NCI-H748 (cell line): Measurements from ENCODE around the gene GRAPL.
"Not testable (repeated sequence)": the region's sequence is repeated elsewhere in the genome, so short reads cannot be mapped to it uniquely, and the experiment has no call there.

ENCODE experiments used
- DNase-seq: peaks from one replicate; lab custom pipeline; 2025; ENCODE audit not compliant: unreplicated experiment; lab: John Stamatoyannopoulos, UW

GRAPL gene

DNA sequence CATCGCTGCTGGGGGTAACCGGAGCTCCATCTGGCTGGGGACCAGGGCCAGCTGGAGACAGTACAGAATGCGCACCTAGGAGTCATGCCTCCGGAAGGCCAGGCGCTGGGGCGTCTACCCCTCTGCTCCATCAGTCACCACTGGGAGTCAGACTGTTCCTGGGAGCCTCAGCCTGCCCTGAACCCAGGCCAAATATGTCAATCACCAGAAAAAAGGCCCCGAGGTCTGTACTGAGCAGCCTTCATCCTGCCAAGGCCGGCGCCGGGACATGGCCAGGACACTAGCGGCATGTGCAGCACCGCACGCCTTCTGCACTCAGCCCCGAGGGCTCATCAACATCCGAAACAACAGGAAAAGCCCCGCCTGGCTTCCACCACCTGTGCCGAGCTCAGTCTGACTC, 8.7 kb downstream of the GRAPL start:
- not testable (repeated sequence) for DNase-seq

DNA sequence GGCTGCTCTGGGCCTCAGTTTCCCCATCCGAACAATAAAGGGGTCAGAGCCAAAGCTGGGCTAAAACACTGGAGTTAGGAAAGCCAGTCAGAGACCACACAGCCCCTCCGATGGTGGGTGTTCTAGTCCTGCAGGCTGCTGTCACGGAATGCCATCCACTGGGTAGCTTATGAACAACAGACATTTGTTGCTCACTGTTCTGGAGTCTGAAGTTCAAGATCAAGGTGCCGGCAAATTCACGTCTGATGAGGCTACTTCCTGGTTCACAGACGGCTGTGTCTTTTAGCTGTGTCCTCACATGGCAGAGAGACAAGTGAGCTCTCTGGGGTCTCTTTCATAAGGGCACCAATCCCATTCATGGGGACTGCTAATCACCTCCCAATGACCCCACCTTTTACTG, 9.2 kb downstream of the GRAPL start:
- not testable (repeated sequence) for DNase-seq

DNA sequence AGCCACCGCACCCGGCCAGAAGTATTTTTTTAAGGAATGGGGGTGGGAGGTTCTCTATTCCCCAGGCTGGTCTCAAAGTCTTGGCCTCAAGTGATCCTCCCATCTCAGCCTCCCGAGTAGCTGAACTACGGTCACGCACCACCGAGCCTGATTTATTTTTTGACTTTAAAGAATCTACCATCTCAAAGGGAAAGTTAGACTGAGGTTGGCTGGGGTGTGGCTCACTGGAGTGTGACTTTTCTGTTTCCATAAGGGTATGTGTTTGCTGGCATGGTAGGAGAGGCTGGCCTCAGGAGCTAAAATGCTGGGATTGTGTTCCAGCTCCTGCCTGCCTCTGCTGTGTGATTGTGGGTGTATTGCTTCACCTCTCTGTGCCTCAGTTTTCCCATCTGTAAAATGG, 10.6 kb downstream of the GRAPL start:
- DNase-seq: not testable (repeated sequence)

DNA sequence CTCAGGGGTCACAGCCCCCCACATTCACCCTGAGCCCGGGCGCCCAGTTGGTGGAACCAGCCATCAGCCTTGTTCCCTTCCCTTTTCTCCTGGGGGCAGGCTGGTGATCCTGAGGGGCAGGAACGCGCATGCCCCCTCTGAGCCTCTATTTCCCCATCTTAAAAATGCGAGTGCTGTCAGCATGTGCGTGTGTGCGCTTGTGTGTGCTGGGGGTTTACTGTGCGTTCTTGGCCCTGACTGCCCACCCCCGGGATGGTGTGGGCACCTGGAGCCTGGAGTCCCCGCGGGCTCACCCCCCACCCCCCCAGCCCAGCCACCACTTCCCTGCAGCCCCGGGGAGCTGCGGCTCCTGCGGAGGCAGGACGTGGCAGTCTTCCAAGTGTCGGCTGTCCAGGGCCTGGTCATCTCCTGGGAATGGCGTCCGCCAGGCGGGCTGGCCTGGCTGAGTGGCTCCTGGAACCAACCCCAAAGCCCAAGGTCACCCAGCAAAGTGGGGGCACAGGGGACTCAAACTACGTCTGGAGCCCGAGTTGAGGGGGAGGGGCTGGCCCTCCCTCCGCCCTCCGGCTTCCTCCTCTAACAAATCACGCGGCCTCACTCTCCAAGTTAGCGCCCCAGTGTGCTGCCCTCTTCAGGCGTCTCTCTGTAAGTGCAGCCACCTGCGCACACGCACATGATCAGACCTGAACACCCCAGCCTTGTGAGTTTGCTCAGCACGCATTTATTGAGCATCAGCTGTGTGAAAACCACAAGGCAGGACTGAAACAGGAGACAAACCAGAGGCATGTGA, 14.2 kb downstream of the GRAPL start:
- not testable (repeated sequence) for DNase-seq

DNA sequence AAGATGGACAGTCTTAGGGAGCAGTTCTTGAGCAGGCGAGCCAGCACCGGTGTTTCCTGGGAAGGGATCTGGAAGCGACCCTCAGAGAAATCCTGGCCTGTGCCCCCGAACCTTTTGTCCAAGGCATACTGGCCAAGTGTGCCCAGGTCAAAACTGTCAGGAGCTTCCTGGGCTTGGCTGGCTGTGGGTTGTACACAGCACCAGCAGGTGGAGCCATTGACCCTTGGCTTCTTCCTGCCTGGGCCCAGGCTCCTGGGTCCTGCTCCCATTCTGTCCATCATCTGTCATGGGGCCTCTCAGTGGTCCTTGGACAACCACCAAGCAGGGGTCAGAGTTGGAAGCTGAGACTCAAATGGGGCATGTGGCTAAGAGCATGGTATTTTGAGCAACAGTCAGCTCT, 15.0 kb downstream of the GRAPL start:
- not testable (repeated sequence) for DNase-seq

DNA sequence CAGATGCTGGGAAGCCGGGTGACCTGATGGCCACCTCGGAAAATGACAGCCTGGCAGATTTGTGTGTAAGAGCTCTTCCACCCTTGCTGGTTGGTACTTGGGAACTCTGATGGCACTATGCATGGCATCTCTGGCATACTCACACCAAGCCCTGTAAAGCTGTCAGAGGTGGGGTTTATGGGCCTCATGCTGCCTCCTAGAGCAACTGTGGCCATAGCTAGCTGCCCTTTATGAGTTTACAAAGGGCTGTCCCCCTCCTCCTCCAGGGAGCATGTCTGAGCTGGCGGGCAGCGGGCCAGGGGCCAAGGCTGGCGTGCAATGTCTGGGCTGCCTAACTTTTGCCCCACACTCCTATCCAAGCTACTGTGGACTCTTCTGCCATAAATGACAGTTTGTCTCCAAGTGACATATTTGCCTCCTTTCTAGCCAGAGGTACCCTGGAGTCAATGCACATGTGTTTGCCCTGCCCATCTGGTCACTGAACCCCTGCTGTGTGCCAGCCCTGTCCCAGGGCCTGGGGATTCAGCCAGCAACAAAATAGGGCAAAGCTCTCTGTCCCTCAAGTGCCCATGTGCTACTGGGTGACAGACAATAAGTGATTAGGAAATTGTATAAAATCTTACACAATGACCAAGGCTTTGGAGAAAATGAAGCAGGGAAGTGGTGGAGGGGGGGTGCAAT, 15.8 kb downstream of the GRAPL start:
- DNase-seq: not testable (repeated sequence)

DNA sequence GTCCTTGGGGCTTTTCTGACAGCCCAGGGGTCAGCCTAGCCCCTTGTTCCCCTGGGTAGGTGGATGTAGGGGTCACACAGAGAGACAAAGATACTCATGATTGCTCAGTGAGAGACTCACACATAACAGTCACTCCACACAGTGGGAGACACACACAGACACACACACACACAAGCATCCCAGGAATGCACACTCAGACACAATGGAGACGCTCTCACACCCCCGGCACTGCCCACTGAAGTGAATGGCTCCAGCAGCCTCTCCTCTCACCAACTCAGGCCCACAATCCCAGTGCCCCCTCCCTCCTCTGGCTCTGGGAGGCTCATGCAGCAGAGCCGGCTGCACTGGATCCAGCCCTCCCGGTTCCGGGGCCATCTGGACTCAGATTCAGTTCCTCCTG, 17.0 kb downstream of the GRAPL start:
- DNase-seq: not testable (repeated sequence)

DNA sequence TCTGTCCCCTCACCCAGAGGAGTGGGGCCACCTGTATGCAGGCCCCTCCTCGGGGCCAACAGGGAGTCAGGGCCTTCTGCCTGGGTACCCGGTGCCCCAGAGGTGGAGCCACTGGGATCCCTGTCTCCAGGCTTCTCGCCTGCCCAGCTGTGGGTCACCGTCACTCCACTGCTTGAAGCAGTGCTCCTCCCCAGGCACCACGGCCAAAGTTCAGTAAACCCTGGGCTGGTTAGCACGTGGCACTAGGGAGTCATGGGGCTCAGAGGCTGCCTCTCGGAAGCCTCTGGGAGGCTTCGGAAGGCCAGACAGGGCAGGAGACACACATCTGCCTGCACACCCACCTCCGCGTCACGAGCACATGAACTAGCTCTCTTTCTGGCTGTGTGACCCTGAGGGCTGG, 18.1 kb downstream of the GRAPL start:
- DNase-seq: not testable (repeated sequence)

DNA sequence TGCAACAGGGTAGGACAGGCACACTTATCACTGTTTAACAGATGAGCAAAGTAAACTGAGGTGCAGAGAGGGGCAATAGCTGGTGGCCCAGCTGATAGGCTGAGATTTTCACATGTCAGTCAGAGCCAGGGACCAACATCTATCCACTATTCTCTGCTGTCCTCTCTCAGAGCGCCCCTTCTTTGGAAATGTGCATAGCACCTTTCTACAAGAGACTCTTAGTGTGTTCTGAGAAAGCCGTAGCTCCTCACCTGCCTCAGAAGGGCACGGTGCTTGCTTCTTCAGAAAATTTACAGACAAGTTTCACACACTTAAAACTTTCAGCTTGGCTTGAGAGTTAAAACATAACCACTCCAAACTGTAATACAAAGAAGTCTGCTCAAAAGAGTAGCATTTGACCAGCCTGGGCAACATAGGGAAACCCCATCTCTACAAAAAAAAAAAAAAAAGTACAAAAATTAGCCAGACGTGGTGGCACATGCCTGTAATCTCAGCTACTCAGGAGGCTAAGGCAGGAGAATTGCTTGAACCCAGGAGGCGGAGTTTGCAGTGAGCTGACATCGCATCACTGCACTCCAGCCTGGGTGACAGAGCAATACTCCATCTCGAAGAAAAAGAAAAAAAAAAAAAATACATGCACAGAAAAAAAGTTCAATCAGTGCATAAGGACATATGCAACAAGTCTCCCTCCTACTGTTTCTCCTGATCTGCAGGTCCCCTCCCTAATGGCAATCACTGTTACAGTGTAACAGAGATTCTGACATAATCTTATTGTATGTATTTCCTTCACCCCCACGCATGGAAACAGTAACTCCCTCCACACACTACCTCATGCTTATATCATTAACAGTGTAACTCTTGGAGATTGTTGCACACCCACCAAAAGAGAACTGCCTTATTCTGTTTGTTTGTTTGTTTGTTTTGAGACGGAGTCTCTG, 23.6 kb downstream of the GRAPL start:
- not testable (repeated sequence) for DNase-seq

DNA sequence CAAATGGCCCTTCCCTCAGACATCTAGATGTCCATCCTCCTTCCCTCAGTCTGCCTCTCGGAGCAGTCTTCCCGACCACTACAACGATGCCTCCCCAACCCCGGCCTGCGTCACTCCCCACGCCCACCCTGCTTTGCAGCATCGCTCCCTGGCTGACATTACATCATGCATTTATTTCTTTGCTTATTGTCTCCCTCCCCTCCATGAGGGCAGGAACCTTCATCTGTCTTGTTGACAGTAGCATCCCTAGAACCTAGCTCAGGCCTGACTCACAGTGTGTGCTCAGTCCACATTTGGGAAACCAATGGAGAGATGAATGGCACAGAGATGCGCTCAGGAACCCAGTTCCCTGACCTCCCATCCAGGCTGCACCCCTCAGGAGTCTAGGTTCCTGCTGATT, 30.2 kb downstream of the GRAPL start:
- not testable (repeated sequence) for DNase-seq

DNA sequence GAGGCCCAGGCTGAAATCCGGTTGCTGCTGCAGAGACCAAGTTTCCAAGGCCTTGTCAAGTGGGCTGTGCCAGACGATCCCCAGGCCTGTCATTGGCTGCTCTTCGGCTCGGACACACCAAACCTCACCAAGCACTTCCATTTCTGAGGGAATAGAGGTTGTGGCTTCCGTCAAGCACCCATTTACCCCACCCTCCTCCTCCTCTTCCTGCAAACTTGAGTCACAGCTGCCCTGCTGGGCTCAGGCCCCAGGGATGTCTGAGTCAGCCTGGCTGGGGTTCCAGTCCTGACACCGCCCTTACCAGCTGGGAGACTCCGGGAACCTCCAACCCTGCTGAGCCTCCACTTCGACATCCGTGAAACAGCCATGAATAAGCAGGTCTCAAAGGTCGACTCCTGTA, 31.1 kb downstream of the GRAPL start:
- not testable (repeated sequence) for DNase-seq

DNA sequence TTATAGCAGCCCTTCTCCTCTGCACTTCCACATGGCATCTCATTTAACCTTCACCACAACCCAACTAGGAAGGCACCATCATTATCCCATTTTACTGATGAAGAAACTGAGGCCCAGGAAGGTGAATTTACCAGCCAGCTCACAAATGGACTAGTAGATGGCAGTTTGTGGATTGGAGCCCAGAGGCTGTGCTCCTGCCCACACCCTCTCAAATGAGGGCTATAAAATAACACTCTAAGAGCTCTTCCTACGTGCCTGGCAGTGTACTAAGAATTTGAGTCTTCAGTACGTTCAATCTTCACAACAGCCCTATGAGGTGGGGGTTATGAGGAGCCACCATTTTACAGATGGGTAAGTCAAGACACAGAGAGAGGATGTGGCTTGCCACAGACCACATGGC, 31.5 kb downstream of the GRAPL start:
- not testable (repeated sequence) for DNase-seq

DNA sequence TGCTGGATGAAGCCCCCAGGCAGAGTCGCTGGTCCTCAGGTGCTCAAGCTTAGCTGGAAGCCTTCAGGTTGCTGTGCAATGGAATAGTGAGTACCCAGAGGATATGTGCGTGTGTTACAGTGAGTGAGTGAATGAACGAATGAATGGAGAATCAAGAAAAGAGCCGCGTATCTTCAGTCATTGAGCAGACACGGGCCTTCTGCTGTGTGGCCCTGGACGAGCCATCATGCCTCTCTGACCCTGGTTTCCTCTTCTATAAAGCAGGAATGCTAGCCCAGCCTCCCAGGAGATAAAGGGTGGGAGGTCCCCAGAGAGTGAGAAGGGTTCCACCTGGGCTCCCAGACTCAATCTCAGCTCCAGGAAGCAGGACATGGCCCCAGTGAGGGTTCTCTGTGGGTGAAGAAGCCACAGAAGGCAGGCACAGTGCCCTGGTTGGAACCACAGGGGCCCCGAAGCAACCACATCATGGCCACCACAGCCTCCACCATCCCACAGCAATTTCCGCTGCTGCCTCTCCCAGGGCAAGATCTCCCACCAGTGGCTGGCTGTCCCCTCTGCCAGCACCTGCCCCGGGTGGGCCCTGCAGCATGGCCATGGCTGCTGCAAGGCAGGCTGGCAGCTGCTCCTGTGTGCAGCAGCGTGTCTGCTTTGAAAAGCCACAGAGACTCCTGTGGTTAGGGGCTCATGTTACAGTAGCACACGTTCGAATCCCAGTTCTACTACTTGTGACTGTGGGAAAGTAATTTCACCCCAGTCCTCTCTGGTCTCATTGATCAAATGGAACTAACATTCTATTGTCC, 34.1 kb downstream of the GRAPL start:
- DNase-seq: not testable (repeated sequence)

DNA sequence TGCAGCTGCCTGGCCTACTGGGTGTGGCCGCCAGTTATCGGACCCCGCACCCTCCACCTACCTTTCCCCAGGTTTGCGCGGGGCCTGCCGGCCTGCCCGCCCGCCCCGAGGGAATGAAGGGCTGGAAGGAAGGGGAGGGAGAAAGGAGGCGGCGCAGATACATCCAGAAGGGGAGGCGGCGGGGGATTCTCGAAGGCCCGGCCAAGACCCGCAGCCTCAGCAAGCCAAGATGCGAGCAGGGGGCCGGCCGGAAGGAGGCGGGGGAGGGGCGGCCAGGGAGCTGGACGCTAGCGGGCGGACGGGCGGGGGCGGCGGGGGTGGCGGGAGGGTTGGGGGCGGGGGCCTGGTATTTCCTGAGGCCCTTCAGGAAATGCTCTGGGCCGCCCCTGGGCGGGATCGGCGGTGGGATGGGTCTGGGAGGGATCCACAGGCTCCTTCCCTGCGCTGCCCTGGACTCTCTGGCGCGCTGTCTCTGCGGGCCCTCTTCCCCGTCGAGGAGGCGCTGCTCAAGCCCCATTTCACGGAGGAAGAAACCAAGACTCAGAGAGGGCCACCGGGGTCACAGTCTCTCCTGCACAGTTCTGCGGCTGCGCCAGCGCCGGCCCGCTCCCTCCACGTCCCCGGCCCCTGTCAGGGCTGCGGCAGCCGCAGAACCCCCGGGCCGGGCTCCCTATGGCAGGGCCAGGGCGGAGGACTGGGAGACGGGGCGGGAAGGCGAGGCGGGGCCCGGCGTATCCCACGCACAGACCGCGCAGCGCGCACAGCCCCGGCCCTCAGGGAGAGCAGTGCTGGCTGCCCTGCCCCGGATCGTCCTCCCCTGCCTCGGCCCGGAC, 35.2 kb downstream of the GRAPL start:
- not testable (repeated sequence) for DNase-seq

DNA sequence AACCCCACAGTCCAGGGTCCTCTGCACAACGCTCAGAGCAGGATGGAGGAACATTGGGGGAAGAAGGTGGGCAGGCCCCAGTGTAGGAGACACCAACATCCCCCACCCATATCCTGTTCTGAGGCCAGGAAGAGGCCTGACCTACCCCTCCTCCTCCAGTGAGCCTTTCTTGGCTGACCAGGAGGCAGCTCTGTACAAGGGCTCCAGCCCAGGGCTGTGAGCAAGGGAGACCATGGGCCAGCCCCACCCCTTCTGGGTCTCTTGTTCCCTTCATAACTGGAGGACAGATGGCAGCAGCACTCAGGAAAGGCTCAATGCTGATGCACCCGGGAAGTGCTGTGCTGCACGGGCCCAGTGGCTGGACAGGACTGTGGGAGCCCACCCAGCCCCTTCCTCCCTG, 47.0 kb downstream of the GRAPL start:
- DNase-seq: not testable (repeated sequence)

DNA sequence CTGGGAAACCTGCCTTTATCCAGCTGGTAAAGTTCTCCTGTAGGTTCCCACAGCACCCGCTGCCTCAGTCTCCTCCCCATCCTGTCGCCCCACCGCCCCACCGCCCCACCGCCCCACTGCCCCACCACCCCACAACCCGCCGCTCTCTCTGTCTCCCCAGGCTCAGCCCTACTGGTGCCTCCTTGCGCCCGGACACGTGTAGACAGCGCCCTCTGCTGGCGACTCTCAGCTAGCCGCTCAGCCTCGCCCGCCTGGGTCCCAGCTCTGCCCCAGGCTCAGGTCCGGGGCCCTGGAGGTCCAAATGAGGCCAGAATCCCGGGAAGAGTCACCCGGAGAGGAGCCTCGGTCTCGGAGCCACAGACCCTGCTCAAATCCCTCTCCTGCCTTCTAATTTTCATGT, 48.0 kb downstream of the GRAPL start:
- DNase-seq: not testable (repeated sequence)

DNA sequence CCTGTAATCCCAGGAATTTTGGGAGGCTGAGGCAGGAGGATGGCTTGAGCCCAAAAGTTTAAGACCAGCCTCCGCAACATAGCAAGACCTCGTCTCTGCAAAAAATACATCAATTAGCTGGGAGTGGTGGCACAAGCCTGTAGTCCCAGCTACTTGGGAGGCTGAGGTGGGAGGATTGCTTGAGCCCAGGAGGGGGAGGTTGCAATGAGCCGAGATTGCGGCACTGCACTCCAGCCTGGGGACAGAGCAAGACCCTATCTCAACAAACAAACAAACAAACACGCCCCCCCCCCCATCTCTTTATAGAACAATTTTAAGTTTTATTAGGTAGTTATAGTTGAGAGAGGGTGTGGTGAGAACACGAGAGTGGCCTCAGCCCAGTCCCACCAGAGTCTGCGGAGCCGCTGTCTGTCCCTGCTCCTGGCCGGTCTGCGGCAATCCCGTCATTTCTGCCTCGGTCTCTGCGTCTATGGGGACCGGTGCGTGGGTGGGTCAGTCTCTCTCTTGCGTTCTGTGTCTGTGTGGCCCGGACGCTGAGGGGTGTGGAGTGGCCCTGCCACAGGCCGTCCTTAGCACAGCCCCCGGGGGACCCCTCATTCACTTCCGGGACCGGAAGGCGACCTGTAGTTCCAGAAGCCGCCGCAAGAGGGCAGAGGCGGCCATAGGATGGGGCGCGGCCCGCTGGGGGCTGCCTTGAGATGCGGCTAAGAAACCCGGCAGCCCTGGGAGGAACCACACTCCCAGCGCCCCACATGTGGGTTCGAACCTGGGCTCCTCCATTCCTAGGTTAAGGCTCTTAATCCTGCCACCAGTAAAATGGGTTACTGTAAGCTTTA, 53.9 kb downstream of the GRAPL start:
- DNase-seq: not testable (repeated sequence)
